Ovary (tissue), 3 donors: ENCODE data around the gene USP31.

Source experiments
- CTCF ChIP-seq, 3 donors: fragments of 450-650 bp in 2 of 3; fragments of 200-600 bp in 1 of 3; IDR thresholded peaks; one replicate each; pipeline versions ENCODE4 v1.5.1 to v1.8.0; 2016 to 2022; ENCODE audit warnings: antibody characterized with exemption in 3 of 3, mild to moderate bottlenecking in 1 of 3
- EP300 ChIP-seq: sonication (generic); formaldehyde crosslinking; IDR thresholded peaks from one replicate; pipeline ENCODE4 v1.6.1; 2017; ENCODE audit warnings: antibody characterized with exemption
- donor health status: DM: no; HTN: no; CAD: no.

GRCh38 chr16:23120562-23120961, 28.7 kb downstream of the USP31 start:
- TF ChIP-seq CTCF (IDR thresholded peaks at IDR 0.05): no peak
- TF ChIP-seq EP300: no peak
